ENCODE results near the gene ULBP3.
"Not testable (repeated sequence)": the region's sequence is repeated elsewhere in the genome, so short reads cannot be mapped to it uniquely, and the experiment has no call there.

ULBP3 gene

DNA sequence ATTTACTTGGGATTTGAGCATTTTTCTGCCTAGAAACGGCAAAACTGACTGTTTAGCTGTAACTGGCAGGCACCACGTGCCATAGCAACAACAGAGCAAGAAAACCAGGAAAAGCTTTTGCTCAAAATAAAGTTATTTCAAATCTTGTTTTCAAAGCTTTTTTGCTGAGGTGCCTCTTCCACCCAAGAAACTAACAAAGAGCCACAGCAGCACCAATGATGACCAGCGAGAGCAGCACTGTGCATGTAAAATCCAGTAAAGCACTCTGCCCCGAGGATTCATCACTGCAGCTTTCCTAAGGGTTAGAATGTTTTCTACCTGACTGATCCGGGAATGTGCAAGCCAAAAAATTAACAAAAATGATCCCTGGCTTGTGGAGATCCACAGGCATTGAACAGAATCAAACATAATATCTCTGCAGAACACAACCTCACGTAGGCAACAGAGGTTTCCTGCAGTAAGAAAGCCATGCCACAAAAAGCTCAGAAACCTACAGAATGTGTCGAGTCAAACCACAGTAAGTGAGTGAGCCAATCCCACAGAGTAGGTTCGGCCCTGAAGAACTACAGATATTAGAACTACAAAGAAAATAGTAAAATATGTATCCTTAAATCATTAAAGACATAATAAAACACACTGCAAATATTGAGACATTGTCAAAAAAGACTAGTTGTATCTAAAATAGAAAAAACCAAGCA lies 7.4 kb upstream of the ULBP3 start:
- no peak for DNase-seq (ENCODE audit: low read depth)

DNA sequence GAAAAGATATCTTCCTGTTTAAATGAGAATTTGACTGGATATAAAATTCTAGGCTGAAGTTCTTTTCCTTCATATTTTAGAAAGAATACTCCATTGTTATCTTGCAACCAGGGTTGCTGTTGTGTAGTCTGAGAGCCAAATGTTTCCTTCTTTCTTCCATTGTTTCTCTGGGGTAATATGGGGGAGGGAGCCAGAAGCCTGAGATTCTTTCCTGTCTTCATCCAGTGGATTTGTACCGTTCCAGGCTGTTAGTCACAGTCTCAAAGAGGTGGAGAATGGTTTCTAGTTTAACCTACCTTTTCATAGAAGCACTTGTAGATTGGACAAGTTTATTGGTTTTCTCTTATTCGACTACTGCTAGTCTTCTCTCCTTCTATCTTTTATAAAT lies 6.1 kb upstream of the ULBP3 start:
- no peak for DNase-seq (ENCODE audit: low read depth)

DNA sequence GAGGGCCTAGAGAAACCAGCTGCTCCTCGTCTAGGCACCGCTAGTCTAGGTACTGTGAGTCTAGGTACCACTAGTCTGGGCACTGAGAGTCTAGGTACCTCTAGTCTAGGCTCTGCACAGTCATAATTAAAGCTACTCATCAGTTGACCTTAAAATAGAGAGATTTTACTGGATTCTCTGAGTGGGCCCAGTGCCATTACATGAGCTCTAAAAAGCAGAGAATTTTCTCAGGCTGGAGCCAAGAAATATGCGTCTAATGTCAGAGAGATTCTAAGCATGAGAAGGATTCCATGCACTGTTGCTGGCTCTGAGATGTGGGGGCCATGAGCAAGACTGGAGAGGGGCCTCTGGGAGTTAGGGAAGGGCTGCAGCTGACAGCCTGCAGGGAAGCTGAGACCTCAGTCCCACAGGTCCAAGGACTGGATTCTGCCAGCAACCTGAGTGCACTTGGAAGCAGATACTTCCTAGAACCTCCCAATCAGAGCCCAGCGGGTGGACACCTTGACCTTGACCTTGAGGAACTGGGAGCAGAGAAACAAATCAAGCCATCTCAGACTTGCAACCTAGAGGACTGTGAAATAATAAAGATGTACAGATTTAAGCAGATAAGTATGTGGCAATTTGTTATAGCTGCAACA lies 5.6 kb upstream of the ULBP3 start:
- DNase-seq (ENCODE audit: low read depth), result not testable (repeated sequence)

- no peak for DNase-seq (ENCODE audit: low read depth)
Measured at GRCh38 chr6:150072201-150072600, 3.3 kb upstream of the ULBP3 start.

DNA sequence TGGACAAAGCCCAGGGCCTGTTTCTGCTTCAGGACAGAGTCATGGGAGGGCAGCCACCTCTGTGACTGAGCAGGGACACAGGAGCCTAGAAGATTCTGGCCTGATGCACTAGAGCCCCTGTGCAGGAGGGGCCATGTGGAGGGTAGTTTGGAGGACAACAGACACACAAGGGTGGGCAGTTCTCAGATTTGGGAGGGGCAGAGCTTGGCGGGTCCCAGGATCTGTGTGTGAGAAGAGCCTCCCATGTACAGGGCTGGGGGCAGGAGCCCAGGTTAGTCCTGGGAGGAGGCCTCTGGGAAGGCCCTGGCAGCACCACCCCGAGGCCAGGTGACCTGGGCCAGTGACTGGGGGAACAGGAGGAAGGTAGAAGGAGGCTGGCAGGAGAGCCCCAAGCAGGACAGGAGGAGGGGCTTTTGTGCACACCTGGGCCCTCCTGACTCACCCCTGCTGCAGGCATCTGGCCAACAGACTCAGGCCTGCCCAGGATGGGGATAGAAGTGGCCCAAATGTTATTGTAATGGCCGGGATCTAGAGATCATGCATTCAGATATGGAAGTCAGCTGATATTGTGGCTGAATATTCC lies 1.4 kb upstream of the ULBP3 start:
- DNase-seq (ENCODE audit: low read depth), result no peak

DNA sequence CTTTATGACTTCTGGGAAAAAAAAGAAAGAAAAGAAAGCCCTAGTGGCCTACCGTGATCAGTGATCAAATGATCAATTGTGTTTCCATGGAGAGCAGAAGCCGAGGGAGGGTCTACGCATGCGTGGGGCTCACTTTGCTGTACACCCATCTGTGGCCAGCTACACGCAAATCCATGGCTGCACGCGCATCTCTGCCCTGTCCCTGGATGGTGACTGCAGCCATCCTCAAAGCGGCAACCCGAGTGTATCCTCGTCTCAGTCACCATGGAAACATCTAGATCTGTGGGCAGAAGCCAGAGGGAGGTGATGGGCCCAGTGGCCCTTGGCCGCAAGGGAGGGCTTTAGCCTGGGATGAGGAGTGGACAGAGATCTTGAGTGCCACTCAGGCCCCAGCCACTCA lies 785 bp upstream of the ULBP3 start:
- no peak for DNase-seq (ENCODE audit: low read depth)

DNA sequence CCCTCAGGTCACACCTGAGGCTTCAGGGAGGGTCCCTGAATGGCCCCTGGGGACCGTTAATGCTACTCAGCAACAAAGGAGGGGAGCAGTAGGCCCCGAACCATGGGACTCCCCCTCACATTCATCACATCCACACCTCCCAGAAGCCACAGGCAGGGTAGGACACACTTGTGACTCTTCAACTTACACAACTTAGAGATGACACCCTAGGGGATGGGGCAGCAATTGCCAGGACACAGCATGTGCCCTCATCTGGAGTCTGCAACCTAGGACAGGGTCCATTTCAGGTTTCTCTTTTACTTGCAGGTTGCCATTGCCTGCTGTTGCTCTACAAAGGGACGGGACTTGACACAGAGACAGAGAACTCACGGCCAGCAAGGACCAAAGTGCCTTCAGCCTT lies 770 bp downstream of the ULBP3 start:
- DNase-seq (ENCODE audit: low read depth), result no peak

DNA sequence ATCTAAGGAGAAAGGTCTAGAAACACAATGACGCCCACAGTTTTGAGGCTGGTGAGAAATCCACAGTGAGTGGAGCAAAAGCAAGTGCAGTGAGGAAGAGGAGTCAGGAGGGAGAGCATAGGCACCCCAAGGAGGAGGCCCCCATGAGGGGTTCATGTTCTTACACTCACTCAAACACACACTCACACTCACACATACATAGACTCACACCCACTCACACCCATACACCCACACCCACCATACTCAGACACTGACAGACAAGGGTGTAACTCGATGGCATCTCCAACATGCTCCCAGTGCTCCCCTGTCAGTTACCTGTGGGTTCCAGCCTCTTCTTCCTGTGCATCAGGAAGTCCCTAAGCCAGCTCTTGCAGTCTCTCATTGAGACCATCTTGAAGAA lies 3.8 kb downstream of the ULBP3 start:
- DNase-seq (ENCODE audit: low read depth), result no peak

DNA sequence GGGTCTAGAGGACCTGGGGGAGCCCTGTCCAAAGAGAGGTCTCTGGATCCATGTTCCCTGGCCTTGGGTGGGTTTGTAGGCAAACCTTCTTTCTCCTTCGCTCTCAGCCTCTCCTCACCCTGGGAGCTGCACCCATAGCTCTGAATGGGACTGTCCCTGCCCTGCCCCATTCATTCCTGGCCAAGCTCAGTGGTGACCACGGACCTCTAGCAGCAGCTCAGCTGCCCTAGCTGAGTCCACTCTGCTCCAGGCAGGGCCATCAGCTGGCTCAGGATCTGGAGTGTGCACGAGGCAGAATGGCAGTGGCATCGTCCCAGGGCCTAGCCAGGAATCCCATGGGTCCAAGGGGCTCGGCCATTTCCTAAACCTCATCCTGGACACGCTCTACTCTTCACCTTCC lies 5.3 kb downstream of the ULBP3 start:
- DNase-seq (ENCODE audit: low read depth), result no peak

DNA sequence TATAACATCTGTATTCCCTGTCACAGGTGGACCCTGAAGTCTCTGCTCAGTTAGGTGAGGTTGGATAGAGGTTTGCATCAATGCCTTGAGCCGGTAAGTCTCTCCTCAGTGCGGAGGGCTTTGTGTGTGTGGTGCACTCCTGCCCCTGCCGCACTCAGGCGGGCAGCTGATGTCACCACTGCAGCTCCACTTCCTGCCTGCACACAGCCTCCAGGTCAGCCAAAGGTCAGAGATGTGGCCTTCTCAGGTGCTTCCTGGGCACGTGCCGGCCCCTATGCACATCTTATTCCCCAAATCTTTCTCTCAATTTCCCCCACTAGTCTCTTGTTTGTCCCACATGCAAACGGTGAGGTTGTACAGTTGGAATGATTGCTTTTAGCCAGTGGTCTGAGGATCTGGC lies 8.9 kb downstream of the ULBP3 start:
- not testable (repeated sequence) for DNase-seq (ENCODE audit: low read depth)

DNA sequence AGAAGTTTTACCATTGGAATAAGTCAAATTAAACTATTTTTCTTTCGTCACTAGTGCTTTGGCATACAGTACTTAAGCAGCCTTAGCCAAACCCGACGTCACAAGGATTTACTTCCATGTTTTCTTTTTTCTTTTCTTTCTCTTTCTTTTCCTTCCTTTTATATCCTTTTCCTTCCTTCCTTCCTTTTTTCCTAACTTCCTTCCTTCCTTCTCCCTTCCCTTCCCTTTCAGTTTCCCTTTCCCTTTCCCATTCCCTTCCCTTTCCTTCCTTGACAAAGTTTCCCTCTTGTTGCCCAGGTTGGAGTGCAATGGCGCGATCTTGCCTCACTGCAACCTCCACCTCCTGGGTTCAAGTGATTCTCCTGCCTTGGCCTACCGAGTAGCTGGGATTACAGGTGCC lies 9.9 kb downstream of the ULBP3 start:
- DNase-seq (ENCODE audit: low read depth), result no peak

DNA sequence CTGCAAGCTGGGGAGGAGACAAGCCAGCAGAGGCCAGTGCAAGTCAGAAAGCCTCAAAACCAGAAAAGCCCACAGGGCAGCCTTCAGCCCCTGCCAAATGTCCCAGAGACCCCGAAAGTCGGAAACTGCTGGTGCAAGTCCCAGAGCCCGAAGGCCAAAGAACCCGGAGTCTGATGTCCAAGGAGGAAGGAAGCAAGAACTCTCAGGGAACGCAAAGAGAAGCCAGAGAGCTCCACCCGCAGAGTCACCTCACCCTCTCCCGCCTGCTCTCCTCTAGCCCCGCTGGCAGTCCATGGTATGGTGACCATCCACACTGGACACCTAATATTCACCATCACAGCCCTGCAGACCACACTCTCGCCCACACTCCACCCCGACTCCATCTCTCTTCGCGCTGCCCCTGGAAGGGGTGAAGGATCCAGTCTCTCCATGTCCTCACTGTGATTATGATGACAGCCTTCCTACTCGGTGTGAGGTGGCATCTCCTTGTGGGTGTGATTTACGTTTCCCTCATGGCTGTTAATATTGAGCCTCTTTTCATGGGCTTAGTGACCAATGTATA lies 10.6 kb downstream of the ULBP3 start:
- DNase-seq (ENCODE audit: low read depth), result no peak

DNA sequence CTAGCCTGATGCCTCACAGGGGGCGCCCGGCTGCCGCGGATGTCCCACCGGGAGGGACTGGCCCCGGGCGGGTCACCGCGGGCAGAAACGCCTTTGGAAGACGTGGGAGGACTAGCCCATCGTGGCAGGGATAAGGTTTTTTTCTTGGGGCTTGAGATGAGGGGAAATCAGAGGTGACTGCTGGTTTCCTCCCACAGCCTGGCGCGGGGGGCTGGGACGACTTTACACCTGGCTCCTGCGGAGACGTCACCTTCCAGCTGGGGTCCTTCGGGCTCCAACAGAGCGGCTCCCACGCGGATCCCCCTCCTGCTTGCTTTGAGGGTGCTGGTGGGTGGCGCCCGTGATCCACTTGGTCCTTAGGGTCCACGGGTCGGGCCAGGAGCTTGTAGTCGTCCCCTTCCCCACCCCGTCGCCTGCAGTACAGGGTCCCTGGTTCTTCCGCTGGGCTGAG lies 11.4 kb downstream of the ULBP3 start:
- no peak for DNase-seq (ENCODE audit: low read depth)

DNA sequence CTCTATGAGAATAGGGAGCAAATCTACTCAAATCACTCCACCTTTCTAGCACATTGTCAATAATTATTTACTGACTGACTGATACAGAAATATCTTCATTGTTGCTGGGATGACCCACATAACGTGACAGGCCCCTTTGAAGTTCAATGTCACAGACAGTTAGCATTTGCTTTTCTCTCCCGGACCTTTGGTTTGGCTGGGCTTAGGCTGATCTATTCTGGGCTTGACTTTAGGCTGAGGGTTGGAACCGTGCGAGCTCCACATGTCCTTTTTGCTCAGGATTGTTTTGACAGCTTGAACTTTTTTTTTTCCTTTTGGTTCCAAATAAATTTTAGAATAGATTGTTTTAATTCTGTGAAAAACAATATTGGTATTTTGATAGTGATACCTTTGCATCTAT lies 12.0 kb downstream of the ULBP3 start:
- DNase-seq (ENCODE audit: low read depth), result no peak

DNA sequence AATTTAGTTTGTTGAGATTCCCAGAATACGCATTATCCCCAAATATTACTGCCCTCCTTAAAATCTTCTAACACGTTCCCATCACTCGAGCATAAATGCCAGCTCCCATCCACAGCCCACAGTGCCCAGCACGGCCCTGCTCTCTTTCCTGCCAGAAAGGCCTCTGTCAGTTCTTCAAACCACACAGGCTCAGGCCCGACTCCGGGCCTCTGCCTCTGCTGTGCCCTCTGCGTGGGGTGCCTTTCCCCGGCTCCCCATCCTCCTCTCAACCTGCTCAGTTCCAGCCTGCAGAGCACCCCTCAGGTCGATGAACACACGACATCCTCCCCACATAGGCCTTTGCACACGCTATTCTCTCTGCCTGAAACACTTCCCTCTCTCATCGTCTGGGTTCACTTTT lies 12.8 kb downstream of the ULBP3 start:
- no peak for DNase-seq (ENCODE audit: low read depth)

- no peak for DNase-seq (ENCODE audit: low read depth)
Measured at GRCh38 chr6:150055131-150055530, 13.8 kb downstream of the ULBP3 start.

DNA sequence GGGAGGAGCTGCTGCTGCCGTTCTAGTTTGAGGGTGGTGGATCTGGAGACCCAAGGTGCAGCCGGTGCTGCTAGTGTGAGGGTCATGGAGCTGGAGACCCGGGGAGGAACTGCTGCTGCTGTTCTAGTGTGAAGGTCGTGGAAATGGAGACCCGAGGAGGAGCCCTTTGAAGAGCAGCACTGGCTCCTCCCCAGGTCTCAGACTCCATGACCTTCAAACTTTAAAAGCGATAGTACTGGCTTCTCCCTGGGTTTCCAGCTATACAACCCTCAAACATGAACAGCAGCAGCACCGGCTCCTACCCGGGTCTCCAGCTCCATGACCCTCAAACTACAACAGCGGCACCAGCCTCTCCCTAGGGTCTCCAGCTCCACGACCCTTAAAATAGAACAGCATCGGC lies 15.5 kb downstream of the ULBP3 start:
- DNase-seq (ENCODE audit: low read depth), result no peak

- DNase-seq (ENCODE audit: low read depth), result no peak
Measured at GRCh38 chr6:150050846-150051245, 18.1 kb downstream of the ULBP3 start.

- DNase-seq (ENCODE audit: low read depth), result no peak
Measured at GRCh38 chr6:150048099-150048498, 20.8 kb downstream of the ULBP3 start.

DNA sequence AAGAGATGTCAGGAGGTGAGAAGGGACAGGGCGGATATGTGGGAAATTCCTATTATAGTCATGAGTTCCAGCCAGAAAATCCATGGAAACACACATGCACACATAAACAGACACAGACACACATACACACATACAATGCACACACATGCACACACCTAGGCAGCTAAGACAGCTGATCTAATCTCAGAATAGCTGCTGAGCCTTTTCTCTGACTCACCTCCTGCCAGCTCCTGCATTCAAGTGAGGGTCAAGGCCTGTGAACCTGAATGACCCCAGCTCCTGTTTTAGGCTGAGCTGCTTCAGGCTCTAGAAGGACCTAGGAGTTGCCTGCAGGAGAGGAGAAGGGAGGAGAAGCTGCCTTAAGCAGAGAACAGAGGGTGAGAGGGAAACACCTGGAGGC lies 22.0 kb downstream of the ULBP3 start:
- no peak for DNase-seq (ENCODE audit: low read depth)

DNA sequence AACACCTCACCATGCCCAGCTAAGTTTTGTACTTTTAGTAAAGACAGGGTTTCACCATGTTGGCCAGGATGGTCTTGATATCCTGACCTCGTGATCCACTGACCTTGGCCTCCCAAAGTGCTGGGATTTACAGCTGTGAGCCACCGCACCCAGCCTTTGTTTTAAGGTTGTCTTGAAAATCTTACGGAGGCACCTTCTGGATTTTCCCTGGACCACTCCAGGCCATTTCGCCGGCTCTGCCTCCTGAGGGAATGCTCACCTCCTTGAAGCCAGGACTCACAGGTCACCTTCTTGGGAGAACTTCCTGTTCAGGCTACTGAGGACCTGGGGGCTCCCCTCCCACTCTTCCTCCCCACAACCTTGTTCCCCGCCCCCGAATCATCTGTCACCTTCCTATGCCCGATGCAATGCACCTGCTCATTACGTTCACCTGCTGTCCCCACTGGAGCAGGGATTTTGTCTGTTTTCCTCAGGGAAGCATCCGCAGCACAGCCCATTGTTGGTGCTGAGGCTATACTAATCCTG lies 24.2 kb downstream of the ULBP3 start:
- DNase-seq (ENCODE audit: low read depth), result no peak

DNA sequence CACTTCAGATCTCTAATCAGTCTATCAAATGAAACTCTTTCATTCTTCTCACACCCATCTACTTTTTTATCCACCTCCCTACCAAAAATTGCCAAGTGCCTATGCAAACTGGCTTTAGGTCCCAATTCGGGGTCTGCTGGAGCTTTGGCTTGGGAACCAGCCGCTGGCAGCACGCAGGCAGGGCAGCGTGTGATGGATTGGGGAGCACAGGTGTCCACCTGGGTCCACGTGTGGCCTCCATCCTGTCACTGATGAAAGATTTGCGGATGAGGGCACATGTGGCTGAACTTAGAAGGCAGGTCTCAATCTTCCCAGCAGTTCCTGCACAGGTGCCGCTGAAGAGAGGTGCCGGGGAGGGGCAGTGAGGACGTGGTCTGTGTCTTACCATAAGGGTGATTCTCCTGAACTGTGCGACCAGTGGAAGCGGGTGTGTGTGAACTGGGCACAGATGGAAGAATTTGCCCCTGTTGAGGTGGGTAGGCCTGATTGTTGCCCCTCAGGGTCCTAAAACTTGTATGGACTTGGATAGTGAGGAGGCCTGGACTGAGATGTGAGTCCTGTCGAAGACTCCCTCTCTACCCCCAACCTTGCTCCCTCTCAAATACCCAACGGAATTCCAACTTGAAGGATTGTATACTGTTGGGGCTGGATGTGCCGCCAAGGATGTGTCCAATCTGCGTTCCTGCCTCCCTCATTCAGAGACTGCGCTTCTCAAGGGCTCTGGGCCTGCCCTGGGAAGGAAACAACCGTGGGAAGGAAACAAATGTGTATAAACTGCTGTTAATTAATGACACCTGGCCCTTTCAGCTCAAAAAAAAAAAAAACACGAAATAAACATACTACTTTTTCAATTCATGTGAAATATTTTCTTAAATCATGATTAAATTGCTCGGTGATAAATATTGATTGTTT lies 25.2 kb downstream of the ULBP3 start:
- no peak for DNase-seq (ENCODE audit: low read depth)
